Inferior parietal cortex (tissue), 1 donor: ENCODE data around the gene MTFP1.
"Not testable (repeated sequence)": the region's sequence is repeated elsewhere in the genome, so short reads cannot be mapped to it uniquely, and the experiment has no call there.

ENCODE experiments used
- DNase-seq: peaks from one replicate; pipeline ENCODE4 v3.0.0-alpha.2; 2016; ENCODE audit errors: extremely low spot score

MTFP1 gene

GRCh38 chr22:30425616-30426387, at the start of gene MTFP1:
Gene MTFP1, plus strand, starts transcription at chr22:30425768. Its CDS starts 112 bp downstream, at chr22:30425880.
- DNase-seq: peak; percentile 28

GRCh38 chr22:30380011-30380410, 45.6 kb upstream of the MTFP1 start:
- DNase-seq: no peak

GRCh38 chr22:30381264-30381663, 44.3 kb upstream of the MTFP1 start:
- no peak for DNase-seq

GRCh38 chr22:30382340-30382739, 43.2 kb upstream of the MTFP1 start:
- DNase-seq: no peak

GRCh38 chr22:30383061-30383460, 42.5 kb upstream of the MTFP1 start:
- DNase-seq: no peak

GRCh38 chr22:30385942-30386341, 39.6 kb upstream of the MTFP1 start:
- DNase-seq: no peak

GRCh38 chr22:30386608-30386959, 39.0 kb upstream of the MTFP1 start:
- no peak for DNase-seq

GRCh38 chr22:30386960-30387827, 38.4 kb upstream of the MTFP1 start, which contains the start of gene RNF215:
Gene RNF215, minus strand, starts transcription at chr22:30387411. Its CDS starts 98 bp downstream, at chr22:30387313.
- peak; percentile 83 for DNase-seq

- peak; percentile 89 for DNase-seq
These were observed 34.4 kb upstream of the MTFP1 start for GRCh38 chr22:30390974-30391691.

GRCh38 chr22:30392661-30393321, 32.8 kb upstream of the MTFP1 start:
- no peak for DNase-seq

GRCh38 chr22:30393322-30393680, 32.3 kb upstream of the MTFP1 start:
- no peak for DNase-seq

GRCh38 chr22:30393885-30394284, 31.7 kb upstream of the MTFP1 start:
- no peak for DNase-seq

- peak; percentile 68 for DNase-seq
These were observed 28.5 kb upstream of the MTFP1 start, which contains the start of gene SEC14L2 for GRCh38 chr22:30396871-30397655. Gene SEC14L2, plus strand, starts transcription at chr22:30397018. Its CDS starts 99 bp downstream, at chr22:30397117.

- DNase-seq: no peak
These were observed 27.6 kb upstream of the MTFP1 start for GRCh38 chr22:30397656-30398635.

- no peak for DNase-seq
These were observed 26.6 kb upstream of the MTFP1 start for GRCh38 chr22:30398685-30399680.

- no peak for DNase-seq
These were observed 25.9 kb upstream of the MTFP1 start for GRCh38 chr22:30399718-30400117.

GRCh38 chr22:30400159-30400558, 25.4 kb upstream of the MTFP1 start:
- no peak for DNase-seq

GRCh38 chr22:30401024-30401423, 24.5 kb upstream of the MTFP1 start:
- not testable (repeated sequence) for DNase-seq
